PC-9 (cell line): ENCODE results near the gene CNTN4.

Experiments
- EZH2 ChIP-seq: fragments of 200-600 bp; sonication (generic); IDR thresholded peaks from 2 replicates; pipeline ENCODE4 v1.8.0; 2017; ENCODE audit warnings: antibody characterized with exemption, low read depth
- TF ChIP-seq, protein P1 (sequence below): fragments of 200-600 bp; sonication (generic); conservative IDR thresholded peaks from 2 replicates; pipeline ENCODE4 v1.6.1; 2017; ENCODE audit warnings: mixed run types, antibody characterized with exemption, mild to moderate bottlenecking, moderate library complexity

DNA sequence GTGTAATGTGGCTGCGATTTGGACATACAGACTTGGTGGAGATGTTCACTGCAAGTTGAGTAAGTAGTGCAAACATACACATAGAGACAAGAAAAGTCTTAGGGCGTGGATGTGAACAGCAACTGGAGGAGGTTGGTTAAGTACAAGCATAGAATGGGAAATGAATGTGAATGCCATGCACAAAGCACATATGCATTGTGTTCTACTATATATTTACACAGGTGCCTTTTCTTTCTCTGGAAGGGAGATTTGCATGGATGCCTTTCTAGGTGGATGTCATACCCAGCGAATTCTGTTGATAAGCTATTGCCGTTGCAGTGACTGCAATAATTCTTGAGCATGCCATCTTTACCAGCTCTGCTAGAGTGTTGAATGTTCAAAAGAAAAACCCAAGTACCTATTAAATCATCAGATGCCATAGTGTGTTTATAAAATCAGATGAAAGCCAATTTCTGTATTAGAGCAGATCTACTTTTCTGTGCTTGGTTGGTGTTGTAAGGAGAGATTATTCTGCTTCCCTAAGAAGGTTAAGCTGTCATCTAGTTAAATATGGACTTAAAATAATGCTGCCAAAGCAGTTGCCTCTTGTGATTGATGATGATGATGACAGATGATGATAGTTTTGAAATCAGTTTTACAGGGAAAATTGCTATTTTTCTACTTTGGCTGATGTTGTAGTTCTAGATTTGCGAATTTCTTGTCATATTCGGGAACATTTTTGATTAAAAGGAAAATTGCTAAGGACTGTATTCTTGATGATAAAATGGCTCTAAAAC is 148.4 kb downstream of the CNTN4 start:
- TF ChIP-seq, protein P1, sequence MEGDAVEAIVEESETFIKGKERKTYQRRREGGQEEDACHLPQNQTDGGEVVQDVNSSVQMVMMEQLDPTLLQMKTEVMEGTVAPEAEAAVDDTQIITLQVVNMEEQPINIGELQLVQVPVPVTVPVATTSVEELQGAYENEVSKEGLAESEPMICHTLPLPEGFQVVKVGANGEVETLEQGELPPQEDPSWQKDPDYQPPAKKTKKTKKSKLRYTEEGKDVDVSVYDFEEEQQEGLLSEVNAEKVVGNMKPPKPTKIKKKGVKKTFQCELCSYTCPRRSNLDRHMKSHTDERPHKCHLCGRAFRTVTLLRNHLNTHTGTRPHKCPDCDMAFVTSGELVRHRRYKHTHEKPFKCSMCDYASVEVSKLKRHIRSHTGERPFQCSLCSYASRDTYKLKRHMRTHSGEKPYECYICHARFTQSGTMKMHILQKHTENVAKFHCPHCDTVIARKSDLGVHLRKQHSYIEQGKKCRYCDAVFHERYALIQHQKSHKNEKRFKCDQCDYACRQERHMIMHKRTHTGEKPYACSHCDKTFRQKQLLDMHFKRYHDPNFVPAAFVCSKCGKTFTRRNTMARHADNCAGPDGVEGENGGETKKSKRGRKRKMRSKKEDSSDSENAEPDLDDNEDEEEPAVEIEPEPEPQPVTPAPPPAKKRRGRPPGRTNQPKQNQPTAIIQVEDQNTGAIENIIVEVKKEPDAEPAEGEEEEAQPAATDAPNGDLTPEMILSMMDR: no peak
- no peak for TF ChIP-seq EZH2
